Measurements from ENCODE around the gene SLC25A28.

The SLC25A28 gene

GRCh38 chr10:99619851-99620710, at the start of gene SLC25A28:
SLC25A28 (minus strand) TSS chr10:99620439; CDS start chr10:99620335, 104 bp downstream.
- DNase-seq = peak; percentile 98

- DNase-seq = no peak
These were observed 47.0 kb upstream of the SLC25A28 start for GRCh38 chr10:99667108-99667751.

- no peak for DNase-seq
These were observed 45.1 kb upstream of the SLC25A28 start for GRCh38 chr10:99665304-99665703.

GRCh38 chr10:99661377-99661763, 41.1 kb upstream of the SLC25A28 start:
- no peak for DNase-seq

- no peak for DNase-seq
These were observed 40.6 kb upstream of the SLC25A28 start for GRCh38 chr10:99660662-99661376.

GRCh38 chr10:99659868-99660366, 39.7 kb upstream of the SLC25A28 start:
- peak; percentile 5 for DNase-seq

- DNase-seq = peak; percentile 94
These were observed 39.0 kb upstream of the SLC25A28 start, which contains the start of gene ENTPD7 for GRCh38 chr10:99659031-99659867. ENTPD7 (plus strand) TSS chr10:99659509; CDS start chr10:99659957, 448 bp downstream.

- peak; percentile 13 for DNase-seq
These were observed 38.4 kb upstream of the SLC25A28 start for GRCh38 chr10:99658622-99659030.

- DNase-seq = no peak
These were observed 36.2 kb upstream of the SLC25A28 start for GRCh38 chr10:99656199-99657064.

GRCh38 chr10:99654390-99655175, 34.3 kb upstream of the SLC25A28 start:
- no peak for DNase-seq

GRCh38 chr10:99652800-99653390, 32.7 kb upstream of the SLC25A28 start:
- DNase-seq = no peak

- DNase-seq = no peak
These were observed 28.5 kb upstream of the SLC25A28 start for GRCh38 chr10:99648717-99649116.

- no peak for DNase-seq
These were observed 27.4 kb upstream of the SLC25A28 start for GRCh38 chr10:99647601-99648151.

- no peak for DNase-seq
These were observed 13.6 kb upstream of the SLC25A28 start for GRCh38 chr10:99633832-99634231.

- DNase-seq = no peak
These were observed 11.3 kb upstream of the SLC25A28 start for GRCh38 chr10:99631496-99631895.

GRCh38 chr10:99630991-99631390, 10.8 kb upstream of the SLC25A28 start:
- DNase-seq = no peak

GRCh38 chr10:99630433-99630832, 10.2 kb upstream of the SLC25A28 start:
- no peak for DNase-seq

- DNase-seq = no peak
These were observed 9.4 kb upstream of the SLC25A28 start for GRCh38 chr10:99629625-99629978.

GRCh38 chr10:99628923-99629624, 8.8 kb upstream of the SLC25A28 start:
- no peak for DNase-seq

Measured in NCI-H345 (cell line).